Neural progenitor cell (in vitro differentiated cells): Measurements from ENCODE around the gene UCK2.
A peak's percentile ranks its signal among the peaks of the same experiment; 100 is the strongest.

Experiments used
- CTCF ChIP-seq: fragments of 200-600 bp; sonication (generic); IDR thresholded peaks from 2 replicates; pipeline ENCODE4 v1.5.1; 2017; ENCODE audit warnings: antibody characterized with exemption, mild to moderate bottlenecking
- EZH2 ChIP-seq: fragments of 200-600 bp; sonication (generic); IDR thresholded peaks from 2 replicates; pipeline ENCODE4 v1.6.1; 2017; ENCODE audit warnings: antibody characterized with exemption, mild to moderate bottlenecking, moderate library complexity

- TF ChIP-seq CTCF (peak; percentile 80), EZH2 (no peak)
Measured at GRCh38 chr1:165928075-165928731, 100.8 kb downstream of the UCK2 start.
